HUES6 (cell line): ENCODE measurements around the gene DUS1L.

Source experiments
- H3K27ac ChIP-seq: 2 replicates; pipeline ENCODE4 v1.7.0; 2013; ENCODE audit warnings: low read depth, mild to moderate bottlenecking, low read length, inconsistent platforms
- H3K27me3 ChIP-seq: 2 replicates; pipeline ENCODE4 v1.6.1; 2013; ENCODE audit warnings: low read length; ENCODE audit not compliant: control insufficient read depth, insufficient read depth
- H3K36me3 ChIP-seq: 2 replicates; pipeline ENCODE4 v1.6.1; 2013; ENCODE audit warnings: low read length; ENCODE audit not compliant: control insufficient read depth, insufficient read depth
- H3K4me1 ChIP-seq: 2 replicates; pipeline ENCODE4 v1.6.1; 2013; ENCODE audit warnings: low read length; ENCODE audit not compliant: control insufficient read depth, insufficient read depth
- H3K4me3 ChIP-seq: 2 replicates; pipeline ENCODE4 v1.5.1; 2013; ENCODE audit warnings: low read depth, low read length
- H3K9ac ChIP-seq: one replicate; pipeline ENCODE4 v1.6.1; 2013; ENCODE audit warnings: mild to moderate bottlenecking, low read length
- H3K9me3 ChIP-seq: 2 replicates; pipeline ENCODE4 v1.6.1; 2013; ENCODE audit warnings: low read depth, low read length; ENCODE audit not compliant: control insufficient read depth, insufficient read depth

Gene DUS1L

DNA sequence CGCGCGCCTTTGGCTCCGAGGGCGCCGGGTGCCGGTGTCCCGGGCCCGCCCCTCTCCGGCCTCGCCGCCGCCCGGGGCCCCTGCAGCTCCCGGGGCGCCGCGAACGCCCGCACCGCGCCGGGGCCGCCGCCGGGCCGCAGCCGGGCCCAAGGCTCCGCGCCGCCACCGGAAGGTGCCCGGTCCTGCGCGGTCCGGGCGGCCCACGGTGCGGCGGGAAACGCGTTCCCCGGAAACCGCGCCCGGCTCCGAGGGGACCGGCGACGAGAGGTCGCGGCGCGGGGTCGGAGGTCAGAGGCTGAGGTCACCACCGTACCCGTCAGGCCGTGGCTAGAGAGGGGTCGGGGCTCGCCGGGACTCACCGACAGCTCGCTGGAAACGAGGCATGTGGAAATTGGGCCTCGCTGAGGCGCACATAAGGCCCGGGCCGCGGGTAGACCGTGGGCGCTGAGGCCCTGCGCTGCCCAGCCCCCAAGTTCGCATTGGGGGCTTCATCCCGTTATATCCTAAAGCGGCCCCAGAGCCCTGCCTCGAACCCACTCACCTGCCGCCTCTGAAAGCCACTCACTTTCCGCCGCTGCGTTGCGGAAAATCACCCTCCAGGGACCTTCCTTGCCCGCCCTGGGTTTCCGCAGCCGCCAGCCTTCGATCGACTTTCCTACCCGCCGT, at the start of gene DUS1L:
DUS1L (minus strand) TSS at position 167 of the 666 bp plus-strand sequence. CDS start 745 bp downstream, outside the sequence.
- no peaks in the 10 kb centered on the region; the same call in 1 of the 2 replicates for H3K27me3 ChIP-seq
- peaks cover 29% of the 10 kb centered on the region for H3K36me3 ChIP-seq
- 0 out of 2 replicates have a peak within 1 kb of the TSS, but pooled peaks have one; percentile 19 for H3K27ac ChIP-seq
- H3K4me3 ChIP-seq: peak within 1 kb of the TSS; percentile 85
- H3K9me3 ChIP-seq: no peaks in the 10 kb centered on the region
- H3K9ac ChIP-seq: peak within 1 kb of the TSS; percentile 84
- 0 out of 2 replicates have a peak, but pooled peaks cover 4% of the 10 kb centered on the region for H3K4me1 ChIP-seq

- H3K9me3 ChIP-seq: no peaks in the 10 kb centered on the region
- H3K9ac ChIP-seq: no peak overlapping the region
- H3K4me3 ChIP-seq: no peak overlapping the region
- H3K36me3 ChIP-seq: peaks cover 17% of the 10 kb centered on the region; the same call in 1 of the 2 replicates
- H3K4me1 ChIP-seq: peaks cover 15% of the 10 kb centered on the region; the same call in 1 of the 2 replicates
- no peak overlapping the region for H3K27ac ChIP-seq
- H3K27me3 ChIP-seq: no peaks in the 10 kb centered on the region
Observed at GRCh38 chr17:82114872-82115271, 49.3 kb upstream of the DUS1L start.

DNA sequence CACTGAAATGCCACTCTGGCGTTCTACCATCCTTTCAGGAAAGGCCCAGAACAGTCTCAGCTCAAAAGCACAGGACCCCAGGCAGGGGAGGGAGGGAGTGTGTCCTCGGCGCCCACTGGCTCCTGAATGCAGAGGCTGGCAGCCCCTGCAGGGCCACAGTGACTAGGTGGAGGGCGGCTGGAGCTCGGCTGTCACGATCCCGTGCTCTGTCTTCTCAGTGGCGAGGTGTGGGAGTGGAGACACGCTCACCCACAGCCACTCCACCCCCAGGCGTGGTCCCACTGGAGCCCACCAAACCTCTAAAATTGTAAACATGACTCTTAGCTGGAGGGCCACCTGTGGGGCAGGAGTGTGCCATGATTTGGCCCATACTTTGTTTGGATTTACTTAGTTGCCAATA, 48.8 kb upstream of the DUS1L start:
- Histone ChIP-seq H3K27ac (no peak overlapping the region), H3K9ac (no peak overlapping the region), H3K4me1 (peaks cover 13% of the 10 kb centered on the region; the same call in 1 of the 2 replicates), H3K36me3 (peaks cover 17% of the 10 kb centered on the region; the same call in 1 of the 2 replicates), H3K27me3 (no peaks in the 10 kb centered on the region), H3K4me3 (no peak overlapping the region), H3K9me3 (no peaks in the 10 kb centered on the region)

- H3K27me3 ChIP-seq: no peaks in the 10 kb centered on the region
- peaks cover 17% of the 10 kb centered on the region; the same call in 1 of the 2 replicates for H3K36me3 ChIP-seq
- H3K4me1 ChIP-seq: peaks cover 12% of the 10 kb centered on the region; the same call in 1 of the 2 replicates
- no peak overlapping the region for H3K4me3 ChIP-seq
- no peak overlapping the region for H3K9ac ChIP-seq
- H3K27ac ChIP-seq: no peak overlapping the region
- H3K9me3 ChIP-seq: no peaks in the 10 kb centered on the region
Observed at GRCh38 chr17:82113941-82114340, 48.3 kb upstream of the DUS1L start.

- H3K4me3 ChIP-seq: no peak overlapping the region
- no peak overlapping the region for H3K27ac ChIP-seq
- H3K36me3 ChIP-seq: peaks cover 17% of the 10 kb centered on the region; the same call in 1 of the 2 replicates
- H3K9ac ChIP-seq: no peak overlapping the region
- no peaks in the 10 kb centered on the region for H3K9me3 ChIP-seq
- no peaks in the 10 kb centered on the region for H3K27me3 ChIP-seq
- peaks cover 9% of the 10 kb centered on the region; the same call in 1 of the 2 replicates for H3K4me1 ChIP-seq
Observed at GRCh38 chr17:82113422-82113821, 47.8 kb upstream of the DUS1L start.

- peaks cover 10% of the 10 kb centered on the region; the same call in 1 of the 2 replicates for H3K4me1 ChIP-seq
- H3K9ac ChIP-seq: no peak overlapping the region
- H3K4me3 ChIP-seq: no peak overlapping the region
- H3K27me3 ChIP-seq: no peaks in the 10 kb centered on the region
- no peaks in the 10 kb centered on the region for H3K9me3 ChIP-seq
- H3K27ac ChIP-seq: no peak overlapping the region
- peaks cover 17% of the 10 kb centered on the region; the same call in 1 of the 2 replicates for H3K36me3 ChIP-seq
Observed at GRCh38 chr17:82112914-82113311, 47.3 kb upstream of the DUS1L start.

GRCh38 chr17:82112181-82112913, 46.7 kb upstream of the DUS1L start:
- Histone ChIP-seq H3K9ac (no peak overlapping the region), H3K27ac (no peak overlapping the region), H3K4me3 (no peak overlapping the region), H3K27me3 (no peaks in the 10 kb centered on the region), H3K4me1 (peaks cover 10% of the 10 kb centered on the region; the same call in 1 of the 2 replicates), H3K9me3 (no peaks in the 10 kb centered on the region), H3K36me3 (peaks cover 17% of the 10 kb centered on the region; the same call in 1 of the 2 replicates)

GRCh38 chr17:82110298-82110697, 44.7 kb upstream of the DUS1L start:
- Histone ChIP-seq H3K4me3 (no peak overlapping the region), H3K27me3 (no peaks in the 10 kb centered on the region), H3K27ac (no peak overlapping the region), H3K9ac (no peak overlapping the region), H3K9me3 (no peaks in the 10 kb centered on the region), H3K4me1 (peaks cover 22% of the 10 kb centered on the region), H3K36me3 (peaks cover 17% of the 10 kb centered on the region; the same call in 1 of the 2 replicates)

GRCh38 chr17:82108961-82109475, 43.4 kb upstream of the DUS1L start:
- peaks cover 17% of the 10 kb centered on the region; the same call in 1 of the 2 replicates for H3K36me3 ChIP-seq
- H3K27me3 ChIP-seq: no peaks in the 10 kb centered on the region
- no peaks in the 10 kb centered on the region for H3K9me3 ChIP-seq
- H3K4me3 ChIP-seq: no peak overlapping the region
- H3K27ac ChIP-seq: no peak overlapping the region
- no peak overlapping the region for H3K9ac ChIP-seq
- H3K4me1 ChIP-seq: peaks cover 32% of the 10 kb centered on the region

- peaks cover 37% of the 10 kb centered on the region for H3K4me1 ChIP-seq
- H3K4me3 ChIP-seq: no peak overlapping the region
- peaks cover 12% of the 10 kb centered on the region; the same call in 1 of the 2 replicates for H3K36me3 ChIP-seq
- H3K27me3 ChIP-seq: no peaks in the 10 kb centered on the region
- H3K27ac ChIP-seq: no peak overlapping the region
- no peak overlapping the region for H3K9ac ChIP-seq
- no peaks in the 10 kb centered on the region for H3K9me3 ChIP-seq
Observed at GRCh38 chr17:82108496-82108945, 42.9 kb upstream of the DUS1L start.
